ENCODE data around the gene TMBIM6.
"Not testable (repeated sequence)": the region's sequence is repeated elsewhere in the genome, so short reads cannot be mapped to it uniquely, and the experiment has no call there.

The TMBIM6 gene, protein sequence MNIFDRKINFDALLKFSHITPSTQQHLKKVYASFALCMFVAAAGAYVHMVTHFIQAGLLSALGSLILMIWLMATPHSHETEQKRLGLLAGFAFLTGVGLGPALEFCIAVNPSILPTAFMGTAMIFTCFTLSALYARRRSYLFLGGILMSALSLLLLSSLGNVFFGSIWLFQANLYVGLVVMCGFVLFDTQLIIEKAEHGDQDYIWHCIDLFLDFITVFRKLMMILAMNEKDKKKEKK

DNA sequence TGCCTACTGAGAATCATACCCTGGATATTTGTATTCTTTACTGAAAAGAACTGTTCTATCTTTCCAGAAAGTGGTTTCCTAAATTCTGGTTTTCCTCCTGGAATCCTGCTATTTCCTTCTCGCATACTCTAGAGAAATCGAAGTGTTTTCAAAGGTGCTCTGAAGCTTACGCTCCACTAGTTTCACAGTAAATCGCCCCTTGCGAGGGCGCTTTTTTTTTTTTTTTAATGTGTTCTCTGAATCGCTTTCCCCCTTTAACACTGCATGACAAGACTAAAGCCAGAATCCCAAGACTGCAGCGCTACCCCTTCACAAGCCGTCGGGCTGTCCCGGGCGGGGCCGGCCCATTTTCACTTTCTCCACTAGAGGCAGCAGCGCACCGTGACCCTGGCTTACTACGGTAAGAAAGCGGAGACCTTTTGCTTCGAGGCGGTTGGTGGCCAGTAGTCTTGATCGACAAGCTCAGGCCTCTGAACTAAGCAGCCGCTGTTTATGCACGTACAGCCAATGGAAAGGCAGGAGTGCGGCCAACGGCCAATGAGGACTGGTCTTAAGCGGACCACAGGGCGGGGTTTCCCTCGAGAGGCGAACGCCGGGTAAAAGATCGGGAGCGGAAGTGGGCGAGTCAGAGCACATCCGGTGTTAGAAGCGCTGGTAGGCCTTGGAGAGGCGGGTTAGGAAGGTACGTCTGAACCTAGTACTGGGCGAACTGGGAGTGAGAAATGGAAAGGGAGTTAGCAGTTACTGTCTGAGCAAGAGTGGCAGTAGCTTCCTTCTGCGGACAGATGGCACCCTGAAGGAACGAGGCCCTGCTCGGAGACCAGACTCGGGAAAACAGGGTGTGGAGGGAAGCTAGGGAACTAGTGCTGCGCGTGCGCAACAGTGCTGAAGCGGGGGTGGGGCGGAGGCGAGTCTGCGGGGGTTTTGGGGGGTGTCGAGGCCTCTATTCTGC, at the start of gene TMBIM6:
Gene TMBIM6, plus strand, starts transcription at position 628 of the 952 bp plus-strand sequence. CDS start 10,937 bp downstream, outside the sequence.
- DNase-seq (ENCODE audit: low read depth in 2 of 2) = peak; percentile 98 to 99

DNA sequence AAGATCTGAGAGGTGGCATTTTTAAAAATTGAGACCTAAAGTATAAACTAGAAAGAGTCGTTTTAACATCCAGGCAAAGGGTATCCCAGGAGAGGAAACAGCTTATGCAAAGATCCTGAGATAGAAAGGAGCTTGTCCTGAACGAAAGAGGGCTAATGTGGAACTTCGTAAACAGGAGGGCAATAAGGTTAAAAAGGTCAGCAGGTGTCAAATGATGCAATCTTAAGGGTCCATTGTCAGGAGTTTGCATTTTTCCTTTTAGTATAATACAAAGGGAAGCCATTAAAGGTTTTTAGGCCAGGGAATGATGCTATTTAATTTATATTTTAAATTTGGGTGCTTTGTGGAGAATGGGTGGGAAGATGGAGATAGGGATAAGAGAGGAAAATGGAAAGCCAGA, 48.5 kb upstream of the TMBIM6 start:
- no peak for DNase-seq (ENCODE audit: low read depth in 2 of 2)

DNA sequence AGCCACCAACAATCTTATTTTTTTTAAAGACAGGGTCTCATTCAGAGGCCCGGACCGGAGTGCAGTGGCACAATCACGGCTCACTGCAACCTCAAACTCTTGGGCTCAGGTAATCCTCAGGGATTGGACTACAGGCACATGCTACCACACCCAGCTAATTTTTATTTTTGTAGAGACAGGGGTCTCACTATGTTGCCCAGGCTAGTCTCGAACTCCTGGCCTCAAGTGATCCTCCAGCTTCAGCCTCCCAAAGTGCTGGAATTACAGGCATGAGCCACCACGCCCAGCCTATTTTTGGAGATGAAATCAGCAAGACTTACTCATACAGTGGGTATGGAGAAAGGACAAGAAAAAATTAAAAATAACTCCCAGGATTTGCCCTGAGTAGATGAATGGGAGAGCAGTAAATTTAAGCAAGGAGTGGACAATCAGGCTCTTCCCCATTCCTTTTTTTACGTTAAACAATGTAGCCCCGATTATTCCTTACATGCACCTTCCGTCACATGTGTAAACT, 47.4 kb upstream of the TMBIM6 start:
- DNase-seq (ENCODE audit: low read depth in 2 of 2) = no peak

DNA sequence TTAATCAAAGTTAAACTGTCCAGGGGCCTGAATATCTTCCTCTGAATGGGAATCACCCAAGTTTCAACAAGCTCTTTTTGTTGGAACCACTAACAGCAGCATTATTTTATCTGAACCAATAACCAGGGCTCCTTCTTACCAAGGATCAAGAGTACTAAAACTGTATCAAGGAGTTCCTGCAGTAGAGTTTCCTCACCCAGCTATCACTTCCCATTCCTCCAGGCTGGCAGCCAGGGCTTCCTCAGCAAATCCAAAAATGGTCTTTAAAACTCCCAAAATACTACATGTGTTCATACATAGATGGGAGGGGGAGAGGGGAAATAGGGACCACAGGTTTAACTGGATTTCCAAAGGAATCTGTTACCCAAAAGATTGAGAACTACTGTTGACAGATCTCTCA, 44.6 kb upstream of the TMBIM6 start:
- no peak for DNase-seq (ENCODE audit: low read depth in 2 of 2)

DNA sequence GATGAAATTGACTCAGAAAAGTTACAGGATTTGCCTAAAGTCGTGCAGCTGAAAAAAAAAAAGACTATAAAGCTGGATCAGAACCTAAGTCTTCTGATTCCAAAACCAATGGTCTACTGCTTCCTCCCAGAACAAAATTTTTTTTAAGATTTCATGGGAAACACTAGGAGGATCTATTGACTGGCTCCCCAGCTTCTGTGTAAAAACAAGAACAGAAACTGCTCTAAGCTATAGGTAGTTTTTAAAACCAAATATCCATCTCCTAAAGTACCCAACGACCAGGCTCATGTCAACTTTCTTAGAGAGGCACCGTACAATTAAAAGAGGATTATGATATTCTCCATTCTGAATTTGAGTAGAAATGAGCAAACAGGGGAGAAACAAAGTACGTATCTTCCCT, 43.5 kb upstream of the TMBIM6 start:
- no peak for DNase-seq (ENCODE audit: low read depth in 2 of 2)

DNA sequence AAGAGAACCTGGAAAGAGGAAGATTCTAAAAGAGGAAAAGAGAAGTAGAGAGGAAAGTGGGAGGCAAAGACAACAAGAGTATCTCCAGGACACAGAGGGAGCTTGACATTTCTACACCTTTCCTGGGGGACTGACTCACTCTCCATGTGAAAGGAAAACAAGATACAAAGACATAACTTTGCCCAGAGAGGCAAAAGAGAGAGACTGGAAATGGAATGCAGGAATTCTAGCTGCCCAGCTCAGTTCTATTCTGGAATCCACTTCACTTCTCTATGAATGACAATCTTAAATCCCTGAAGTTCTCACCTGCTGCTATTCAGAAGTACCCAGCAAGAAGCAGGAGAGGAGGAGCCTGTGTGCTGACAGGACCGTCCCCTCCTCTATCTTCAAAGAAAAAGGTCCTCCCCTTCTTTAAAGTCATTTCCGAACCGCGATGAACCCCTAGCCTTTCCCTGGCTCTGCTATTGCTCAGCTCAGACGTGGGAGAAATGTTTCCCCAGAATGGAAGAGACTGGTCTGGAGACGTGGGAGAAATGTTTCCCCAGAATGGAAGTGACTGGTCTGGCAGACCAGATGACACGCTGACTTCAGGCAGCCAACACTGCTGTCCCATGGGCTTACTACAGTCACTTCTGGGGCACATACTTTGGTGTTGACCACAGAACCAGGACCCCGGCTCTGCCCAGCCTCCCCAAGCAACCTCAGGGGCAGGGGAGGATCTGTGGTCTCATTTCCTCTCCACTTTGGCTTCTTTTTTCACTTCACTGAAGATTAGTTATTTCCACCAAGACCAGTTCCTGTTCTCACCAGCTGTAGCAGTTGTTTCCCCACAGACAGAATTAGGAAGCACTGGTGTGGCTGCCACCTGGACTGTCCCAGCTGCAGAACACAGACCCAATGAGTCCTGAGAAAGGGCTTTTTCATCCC, 42.5 kb upstream of the TMBIM6 start:
- DNase-seq (ENCODE audit: low read depth in 2 of 2) = peak in 1 of 2 donors; percentile 40

DNA sequence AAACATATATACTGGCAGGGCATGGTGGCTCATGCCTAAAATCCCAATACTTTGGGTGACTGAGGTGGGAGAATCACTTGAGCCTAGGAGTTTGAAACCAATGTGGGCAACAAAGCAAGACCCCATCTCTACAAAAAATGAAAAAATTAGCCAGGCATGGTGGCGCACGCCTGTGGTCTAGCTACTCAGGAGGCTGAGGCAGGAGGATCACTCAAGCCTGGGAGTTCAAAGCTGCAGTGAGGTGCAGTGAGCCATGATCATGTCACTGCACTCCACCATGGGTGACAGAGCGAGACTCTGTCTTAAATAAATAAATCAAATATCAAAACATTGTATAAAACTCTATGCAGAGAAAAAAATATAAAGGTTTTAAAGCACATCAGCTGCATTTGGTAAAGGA, 39.3 kb upstream of the TMBIM6 start:
- no peak for DNase-seq (ENCODE audit: low read depth in 2 of 2)

DNA sequence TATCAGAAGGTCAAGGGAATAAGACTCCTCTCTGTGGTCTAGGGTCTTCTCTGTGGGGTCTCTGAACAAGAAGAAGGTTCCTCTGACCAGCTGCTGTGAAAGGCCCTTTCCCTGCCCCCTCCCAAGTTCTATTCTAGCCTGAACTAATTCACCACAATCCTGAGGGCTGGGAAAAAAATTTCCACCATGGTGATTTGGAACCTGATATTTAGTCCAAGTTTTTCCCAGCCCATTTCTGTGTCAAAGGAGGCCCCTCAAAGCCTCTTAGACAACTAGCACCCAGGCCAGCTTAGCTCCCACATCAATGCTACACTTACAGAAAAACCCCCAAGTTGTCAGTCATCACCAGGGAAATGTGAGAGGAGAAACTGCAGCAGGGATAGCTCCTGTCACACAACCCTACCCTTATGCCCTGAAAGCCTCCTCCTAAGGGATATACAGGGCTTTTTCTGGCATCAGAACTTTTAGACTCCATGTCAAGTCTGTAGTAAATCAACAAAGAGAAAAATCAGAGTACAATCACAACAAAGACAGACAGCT, 38.6 kb upstream of the TMBIM6 start:
- DNase-seq (ENCODE audit: low read depth in 2 of 2) = no peak

DNA sequence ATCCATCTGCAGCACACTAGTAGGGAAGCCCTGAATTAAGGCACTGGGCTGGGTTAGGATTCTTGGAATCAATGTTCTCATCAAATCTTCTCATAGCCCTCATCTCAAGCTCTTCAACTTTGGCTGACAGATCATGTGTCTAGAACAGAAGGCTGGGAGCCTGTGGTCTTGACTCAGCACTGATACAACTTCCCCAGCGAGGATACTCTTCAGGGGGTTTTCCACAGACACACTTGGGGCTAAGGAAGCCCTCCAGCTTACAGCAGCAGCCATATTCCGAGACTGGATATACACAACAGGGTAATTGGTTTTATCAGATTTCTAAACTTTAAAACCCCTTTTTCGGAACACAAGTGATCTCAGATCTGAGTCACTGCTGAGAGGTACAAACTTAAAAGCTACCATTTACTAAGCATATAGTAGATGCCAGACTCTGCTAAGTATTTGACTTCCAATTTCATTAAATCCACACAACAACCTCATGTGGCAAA, 37.7 kb upstream of the TMBIM6 start:
- peak; percentile 42 to 54 for DNase-seq (ENCODE audit: low read depth in 2 of 2)

DNA sequence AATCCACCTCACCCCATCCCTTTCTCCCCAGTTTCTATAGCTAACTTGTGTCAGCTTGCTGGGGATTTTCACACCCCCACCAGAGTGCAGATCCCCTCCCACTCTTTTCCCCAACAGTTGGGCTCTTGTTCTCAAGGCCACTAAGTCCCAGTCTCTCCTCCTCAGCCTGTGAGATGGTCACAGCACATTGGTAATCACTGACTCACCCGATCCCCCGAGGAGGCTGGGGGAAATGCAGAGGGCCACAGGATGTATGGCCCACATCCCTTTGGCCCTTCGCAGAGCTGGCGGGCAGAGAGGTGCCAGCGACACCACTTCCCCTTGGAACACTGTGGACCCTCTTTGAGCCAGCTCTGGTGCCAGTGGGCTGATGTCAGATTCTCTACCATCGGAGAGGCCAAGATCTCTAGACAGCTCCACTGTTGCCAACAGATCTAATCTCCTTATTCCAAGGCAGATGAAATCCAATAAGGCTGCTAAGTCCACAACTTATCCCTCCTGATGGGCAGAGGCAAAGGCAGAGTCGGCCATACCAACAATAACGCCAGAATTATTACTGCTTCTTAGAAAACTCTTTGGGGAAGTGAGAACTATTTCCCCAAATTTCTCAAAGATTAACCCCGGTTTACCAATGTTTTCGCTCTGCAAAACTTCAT, 35.8 kb upstream of the TMBIM6 start:
- peak in 1 of 2 donors; percentile 16 for DNase-seq (ENCODE audit: low read depth in 2 of 2)

DNA sequence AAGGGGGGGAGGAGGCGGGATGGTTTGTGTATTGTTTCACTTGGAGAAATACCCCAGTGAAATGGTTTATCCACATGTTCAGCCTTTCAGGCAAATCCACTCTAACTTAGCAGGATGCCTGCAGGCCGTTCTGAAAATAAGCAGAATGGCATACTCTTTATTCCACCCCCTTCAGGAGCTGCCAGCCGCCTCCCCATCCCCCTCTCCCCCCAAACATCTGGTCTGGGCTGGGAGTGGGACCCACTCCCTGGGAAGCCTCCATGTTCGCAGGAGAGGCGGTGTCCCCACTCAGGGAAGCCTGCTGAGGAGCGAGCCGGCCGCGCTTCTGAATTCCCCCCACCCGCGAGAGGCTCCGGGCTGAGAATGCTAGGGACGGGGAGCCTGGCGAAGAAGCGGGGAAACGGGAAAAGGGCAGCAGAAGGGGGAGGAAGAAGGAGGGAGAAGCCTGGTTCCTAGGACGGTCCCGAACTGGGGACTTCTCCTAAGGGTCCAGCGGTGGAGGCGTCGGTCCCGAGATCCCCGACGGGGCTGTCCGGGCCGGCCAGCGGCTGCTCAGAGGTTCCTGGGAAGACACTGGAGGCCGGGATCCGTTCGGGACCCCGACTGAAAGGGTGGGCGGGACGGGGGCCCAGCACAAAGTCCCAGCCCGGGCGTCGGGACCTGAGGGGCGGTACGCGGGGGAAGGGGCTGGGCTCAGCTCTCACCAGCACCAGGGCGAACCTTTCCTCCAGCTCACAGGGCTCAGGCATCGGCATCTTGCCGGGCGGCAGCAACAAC, 34.8 kb upstream of the TMBIM6 start:
- DNase-seq (ENCODE audit: low read depth in 2 of 2) = no peak

DNA sequence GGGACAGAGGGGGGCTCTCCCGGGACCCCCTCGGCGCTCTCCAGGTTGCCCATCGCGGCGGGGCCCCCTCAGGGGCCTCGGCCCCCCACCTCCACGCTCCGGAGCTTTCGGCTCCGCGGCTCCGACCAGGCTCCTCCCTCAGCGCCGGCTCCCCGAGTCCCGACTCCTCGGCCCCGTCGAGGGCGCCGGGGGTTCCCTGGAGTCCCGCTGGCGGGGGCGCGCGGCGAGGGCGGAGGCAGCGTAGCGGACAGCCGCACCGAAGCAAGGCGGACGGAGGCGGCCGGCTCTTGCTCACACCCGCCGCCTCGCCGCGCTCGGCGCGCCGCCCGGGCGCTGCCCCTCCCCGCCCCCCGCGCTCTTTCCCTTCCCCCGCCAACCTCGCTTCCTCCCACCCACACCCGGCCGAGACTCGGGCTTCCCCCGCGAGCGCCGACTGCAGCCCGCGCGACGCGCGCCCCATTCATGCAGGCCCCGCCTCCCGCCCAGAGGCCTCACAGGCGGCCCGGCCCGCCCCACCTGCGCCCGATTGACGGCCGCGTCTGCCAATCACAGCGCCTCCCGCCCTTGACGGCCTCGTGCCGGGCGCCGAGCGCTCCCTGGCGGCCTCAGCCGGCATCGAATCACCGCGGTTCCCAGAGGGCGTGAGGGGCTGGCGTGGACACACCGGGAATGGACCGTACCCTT, 34.1 kb upstream of the TMBIM6 start, which contains the start of gene FMNL3:
Gene FMNL3, minus strand, starts transcription at position 278 of the 684 bp plus-strand sequence. Its CDS starts 225 bp downstream, at position 53.
- peak; percentile 95 to 99 for DNase-seq (ENCODE audit: low read depth in 2 of 2)

DNA sequence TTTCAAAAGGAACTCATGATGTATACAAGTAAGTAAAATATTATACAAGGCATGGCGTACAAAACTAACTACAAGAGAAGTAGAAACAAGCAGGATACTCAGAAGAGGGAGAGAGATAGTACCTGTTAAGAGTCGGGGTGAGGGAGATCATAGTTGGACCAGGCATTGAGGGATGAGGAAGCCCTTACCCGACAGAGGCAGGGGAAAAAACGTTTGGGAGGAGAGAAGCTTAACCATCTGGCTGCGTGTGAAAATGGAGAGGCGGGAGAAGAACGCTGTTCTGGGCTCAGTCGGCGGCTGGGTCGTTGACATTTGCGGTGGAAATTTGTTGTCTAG, 33.6 kb upstream of the TMBIM6 start:
- DNase-seq (ENCODE audit: low read depth in 2 of 2) = no peak

DNA sequence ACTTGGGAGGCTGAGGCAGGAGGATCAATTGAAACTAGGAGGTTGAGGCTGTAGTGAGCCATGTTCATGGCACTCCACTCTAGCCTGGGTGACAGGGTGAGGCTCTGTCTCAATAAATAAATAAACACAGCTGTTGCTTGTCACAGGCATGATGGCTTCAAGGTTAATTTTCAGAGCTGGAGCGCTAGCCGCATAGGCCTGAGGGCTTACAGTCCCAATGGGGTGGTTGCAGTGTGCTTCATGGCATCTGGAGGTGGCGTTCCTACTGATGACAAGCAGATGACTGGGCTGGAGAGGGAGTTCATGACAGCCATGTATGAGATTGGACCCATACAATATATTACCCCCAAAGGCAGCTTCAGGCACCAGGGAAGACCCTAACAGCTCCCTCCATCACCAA, 32.5 kb upstream of the TMBIM6 start:
- DNase-seq (ENCODE audit: low read depth in 2 of 2) = no peak

DNA sequence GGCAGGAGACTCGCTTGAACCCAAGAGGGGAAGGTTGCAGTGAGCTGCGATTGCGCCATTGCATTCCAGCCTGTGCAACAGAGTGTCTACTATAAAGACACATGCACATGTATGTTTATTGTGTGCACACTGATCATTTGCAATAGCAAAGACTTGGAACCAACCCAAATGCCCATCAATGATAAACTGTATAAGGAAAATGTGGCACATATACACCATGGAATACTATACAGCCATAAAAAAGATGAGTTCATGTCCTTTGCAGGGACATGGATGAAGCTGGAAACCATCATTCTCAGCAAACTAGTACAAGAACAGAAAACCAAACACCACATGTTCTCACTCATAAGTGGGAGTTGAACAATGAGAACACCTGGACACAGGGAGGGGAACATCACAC, 27.4 kb upstream of the TMBIM6 start:
- DNase-seq (ENCODE audit: low read depth in 2 of 2) = not testable (repeated sequence)

DNA sequence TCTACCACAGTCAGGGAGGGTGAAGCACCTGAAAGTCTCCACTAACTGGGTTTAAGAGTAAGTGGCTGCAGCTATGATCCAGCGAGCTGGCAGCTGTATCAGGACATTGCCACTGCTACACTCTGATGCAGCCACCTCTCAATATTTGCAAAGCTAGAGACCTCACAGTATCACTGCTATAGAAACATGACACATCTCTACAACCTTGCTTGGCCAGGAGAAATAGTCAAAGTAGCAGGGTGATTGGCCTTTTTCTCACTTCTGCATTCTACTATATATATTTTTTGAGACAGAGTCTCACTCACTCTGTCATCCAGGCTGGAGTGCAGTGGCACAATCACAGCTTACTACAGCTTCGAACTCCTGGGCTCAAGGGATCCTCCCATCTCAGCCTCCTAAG, 24.8 kb upstream of the TMBIM6 start:
- no peak for DNase-seq (ENCODE audit: low read depth in 2 of 2)

DNA sequence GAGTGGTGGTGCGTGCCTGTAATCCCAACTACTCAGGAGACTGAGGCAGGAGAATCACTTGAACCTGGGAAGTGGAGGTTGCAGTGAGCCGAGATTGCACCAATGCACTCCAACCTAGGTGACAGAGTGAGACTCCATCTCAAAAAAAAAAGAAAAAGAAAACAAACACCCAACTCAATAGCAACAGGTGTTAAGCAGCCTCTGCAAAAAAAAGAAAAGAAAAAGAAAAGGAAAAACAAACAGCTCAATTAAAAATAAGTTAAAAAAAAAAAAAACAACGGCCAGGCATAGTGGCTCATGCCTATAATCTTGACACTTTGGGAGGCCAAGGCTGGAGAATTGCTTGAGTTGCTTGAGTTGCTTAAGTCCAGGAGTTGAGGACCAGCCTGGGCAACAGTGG, 23.6 kb upstream of the TMBIM6 start:
- not testable (repeated sequence) for DNase-seq (ENCODE audit: low read depth in 2 of 2)

DNA sequence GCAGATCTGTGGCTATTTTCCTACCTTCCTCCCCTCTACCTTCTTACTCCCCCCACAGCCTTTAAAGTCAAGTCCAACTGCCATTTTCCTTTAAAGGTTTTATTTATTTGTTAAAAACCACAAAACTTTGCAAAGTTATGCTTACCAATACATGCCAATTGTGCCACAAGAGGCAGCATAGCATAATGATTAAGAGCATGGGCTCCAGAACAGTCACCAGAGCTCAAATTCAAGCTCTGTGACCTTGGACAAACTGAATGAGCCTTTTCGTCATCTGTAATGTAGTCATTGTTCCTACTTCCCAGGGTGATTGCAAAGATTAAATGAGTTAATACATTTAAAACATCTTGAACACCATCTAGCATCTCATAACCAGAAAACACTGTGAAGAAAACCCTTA, 21.1 kb upstream of the TMBIM6 start:
- no peak for DNase-seq (ENCODE audit: low read depth in 2 of 2)

DNA sequence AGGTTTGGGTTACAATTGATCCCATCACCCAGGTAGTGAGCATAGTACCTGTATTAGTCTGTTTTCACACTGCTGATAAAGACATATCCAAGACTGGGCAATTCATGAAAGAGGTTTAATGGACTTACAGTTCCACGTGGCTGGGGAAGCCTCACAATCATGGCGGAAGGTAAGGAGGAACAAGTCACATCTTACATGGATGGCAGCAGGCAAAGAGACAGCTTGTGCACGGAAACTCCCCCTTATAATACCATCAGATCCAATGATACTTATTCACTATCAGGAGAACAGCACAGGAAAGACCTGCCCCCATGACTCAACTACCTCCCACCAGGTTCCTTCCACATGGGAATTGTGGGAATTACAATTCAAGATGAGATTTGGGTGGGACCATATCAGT, 20.0 kb upstream of the TMBIM6 start:
- not testable (repeated sequence) for DNase-seq (ENCODE audit: low read depth in 2 of 2)

Measured in stimulated activated CD8-positive, alpha-beta memory T cell treated with anti-CD3 and anti-CD28 coated beads, Interleukin-7, amount 100 ng/mL, for 4 hours (primary cell).